Prostate gland (tissue), 2 donors: ENCODE results near the gene TRIM29.

Experiments used
- POLR2A ChIP-seq: fragments of 450-650 bp; IDR thresholded peaks from one replicate; pipeline ENCODE4 v1.6.1; 2016; ENCODE audit warnings: antibody characterized with exemption, mild to moderate bottlenecking
- POLR2AphosphoS5 ChIP-seq: sonication (generic); formaldehyde crosslinking; IDR thresholded peaks from one replicate; pipeline ENCODE4 v1.6.1; 2017; ENCODE audit warnings: antibody characterized with exemption
- TF ChIP-seq, protein P1 (sequence below), 4 experiments: fragments of 200-600 bp in 2 of 4; fragments of 450-650 bp in 2 of 4; sonication (generic) in 2 of 4; IDR thresholded peaks; 1 replicate in 3 of 4; 2 replicates in 1 of 4; pipeline ENCODE4 v1.5.1; 2016 to 2019; ENCODE audit warnings: antibody characterized with exemption in 4 of 4, mild to moderate bottlenecking in 2 of 4, moderate library complexity in 2 of 4

- TF ChIP-seq, protein P1, sequence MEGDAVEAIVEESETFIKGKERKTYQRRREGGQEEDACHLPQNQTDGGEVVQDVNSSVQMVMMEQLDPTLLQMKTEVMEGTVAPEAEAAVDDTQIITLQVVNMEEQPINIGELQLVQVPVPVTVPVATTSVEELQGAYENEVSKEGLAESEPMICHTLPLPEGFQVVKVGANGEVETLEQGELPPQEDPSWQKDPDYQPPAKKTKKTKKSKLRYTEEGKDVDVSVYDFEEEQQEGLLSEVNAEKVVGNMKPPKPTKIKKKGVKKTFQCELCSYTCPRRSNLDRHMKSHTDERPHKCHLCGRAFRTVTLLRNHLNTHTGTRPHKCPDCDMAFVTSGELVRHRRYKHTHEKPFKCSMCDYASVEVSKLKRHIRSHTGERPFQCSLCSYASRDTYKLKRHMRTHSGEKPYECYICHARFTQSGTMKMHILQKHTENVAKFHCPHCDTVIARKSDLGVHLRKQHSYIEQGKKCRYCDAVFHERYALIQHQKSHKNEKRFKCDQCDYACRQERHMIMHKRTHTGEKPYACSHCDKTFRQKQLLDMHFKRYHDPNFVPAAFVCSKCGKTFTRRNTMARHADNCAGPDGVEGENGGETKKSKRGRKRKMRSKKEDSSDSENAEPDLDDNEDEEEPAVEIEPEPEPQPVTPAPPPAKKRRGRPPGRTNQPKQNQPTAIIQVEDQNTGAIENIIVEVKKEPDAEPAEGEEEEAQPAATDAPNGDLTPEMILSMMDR (IDR thresholded peaks at IDR 0.05): no peak
- TF ChIP-seq POLR2A (no peak), POLR2AphosphoS5 (no peak)
These were observed 22.5 kb downstream of the TRIM29 start for GRCh38 chr11:120115272-120116000.
